Hepatocyte (in vitro differentiated cells): Measurements from ENCODE around the gene PTPRH.

ENCODE experiments used
- EZH2 ChIP-seq: fragments of 200-600 bp; sonication (generic); IDR thresholded peaks from 2 replicates; pipeline ENCODE4 v1.6.1; 2016; ENCODE audit warnings: antibody characterized with exemption, mild to moderate bottlenecking, borderline replicate concordance
- TF ChIP-seq, protein P1 (sequence below): fragments of 200-600 bp; sonication (generic); IDR thresholded peaks from 2 replicates; pipeline ENCODE4 v1.5.1; 2016; ENCODE audit warnings: antibody characterized with exemption, mild to moderate bottlenecking; ENCODE audit not compliant: poor library complexity

DNA sequence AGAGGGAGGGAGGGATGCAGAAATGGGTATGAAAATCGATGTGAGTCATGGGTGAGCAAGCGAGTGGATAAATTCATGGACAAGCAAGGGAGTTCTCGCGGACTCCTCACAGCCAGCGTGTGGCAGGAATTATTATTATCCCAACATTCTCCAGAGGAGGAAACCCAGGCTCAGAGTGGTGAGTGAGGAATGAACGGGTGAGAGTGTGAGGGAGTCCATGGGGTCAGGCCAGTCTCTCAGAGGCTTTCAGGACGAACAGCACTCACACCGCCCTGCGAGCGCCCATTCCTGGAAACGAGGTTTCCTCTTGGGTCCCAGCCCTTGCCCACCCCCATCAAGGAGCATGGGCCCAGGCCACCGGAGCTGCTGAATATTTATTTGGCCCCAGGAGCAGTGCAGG is 36.6 kb downstream of the PTPRH start:
- TF ChIP-seq, protein P1, sequence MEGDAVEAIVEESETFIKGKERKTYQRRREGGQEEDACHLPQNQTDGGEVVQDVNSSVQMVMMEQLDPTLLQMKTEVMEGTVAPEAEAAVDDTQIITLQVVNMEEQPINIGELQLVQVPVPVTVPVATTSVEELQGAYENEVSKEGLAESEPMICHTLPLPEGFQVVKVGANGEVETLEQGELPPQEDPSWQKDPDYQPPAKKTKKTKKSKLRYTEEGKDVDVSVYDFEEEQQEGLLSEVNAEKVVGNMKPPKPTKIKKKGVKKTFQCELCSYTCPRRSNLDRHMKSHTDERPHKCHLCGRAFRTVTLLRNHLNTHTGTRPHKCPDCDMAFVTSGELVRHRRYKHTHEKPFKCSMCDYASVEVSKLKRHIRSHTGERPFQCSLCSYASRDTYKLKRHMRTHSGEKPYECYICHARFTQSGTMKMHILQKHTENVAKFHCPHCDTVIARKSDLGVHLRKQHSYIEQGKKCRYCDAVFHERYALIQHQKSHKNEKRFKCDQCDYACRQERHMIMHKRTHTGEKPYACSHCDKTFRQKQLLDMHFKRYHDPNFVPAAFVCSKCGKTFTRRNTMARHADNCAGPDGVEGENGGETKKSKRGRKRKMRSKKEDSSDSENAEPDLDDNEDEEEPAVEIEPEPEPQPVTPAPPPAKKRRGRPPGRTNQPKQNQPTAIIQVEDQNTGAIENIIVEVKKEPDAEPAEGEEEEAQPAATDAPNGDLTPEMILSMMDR = no peak
- no peak for TF ChIP-seq EZH2
